ENCODE data around the gene ASF1B.

ASF1B gene

DNA sequence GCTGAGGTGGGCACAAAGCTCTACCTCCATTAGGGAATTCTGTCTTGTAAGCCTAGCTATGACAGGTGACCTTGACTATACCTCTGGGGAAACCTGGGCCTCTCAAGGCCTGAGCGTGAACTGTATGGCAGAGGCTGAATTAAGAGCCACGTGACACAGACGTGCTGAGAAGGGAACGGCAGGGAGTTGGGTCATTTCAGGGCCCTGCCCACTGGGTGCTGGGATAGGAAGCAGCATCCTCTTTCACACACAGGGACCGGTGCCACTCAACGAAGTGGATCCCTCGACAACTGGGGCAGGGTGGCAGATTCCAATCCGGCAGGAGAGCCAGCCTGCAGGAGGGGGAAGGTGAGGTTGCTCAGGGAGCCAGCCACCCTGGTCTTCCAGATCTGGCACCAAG, 9.2 kb downstream of the ASF1B start:
- Mint-ChIP-seq H3K9me3 (no peaks in the 10 kb centered on the region), H3K27ac (no peak overlapping the region), H3K4me1 (peaks cover 6% of the 10 kb centered on the region), H3K4me3 (no peak overlapping the region), H3K27me3 (no peaks in the 10 kb centered on the region)
- no peak for DNase-seq
- ATAC-seq, result no peak

- Mint-ChIP-seq H3K27ac (no peak overlapping the region), H3K9me3 (no peaks in the 10 kb centered on the region), H3K27me3 (no peaks in the 10 kb centered on the region), H3K4me1 (peaks cover 12% of the 10 kb centered on the region), H3K4me3 (no peak overlapping the region)
- DNase-seq (no peak), ATAC-seq (no peak)
Measured at GRCh38 chr19:14122924-14123323, 13.5 kb downstream of the ASF1B start.

- H3K4me1 Mint-ChIP-seq, result peaks cover 28% of the 10 kb centered on the region
- no peaks in the 10 kb centered on the region for H3K9me3 Mint-ChIP-seq
- H3K27ac Mint-ChIP-seq, result no peak overlapping the region
- no peak for ATAC-seq
- no peak for DNase-seq
- H3K27me3 Mint-ChIP-seq, result no peaks in the 10 kb centered on the region
- H3K4me3 Mint-ChIP-seq, result no peak overlapping the region
Measured at GRCh38 chr19:14120497-14120780, 15.9 kb downstream of the ASF1B start.

DNA sequence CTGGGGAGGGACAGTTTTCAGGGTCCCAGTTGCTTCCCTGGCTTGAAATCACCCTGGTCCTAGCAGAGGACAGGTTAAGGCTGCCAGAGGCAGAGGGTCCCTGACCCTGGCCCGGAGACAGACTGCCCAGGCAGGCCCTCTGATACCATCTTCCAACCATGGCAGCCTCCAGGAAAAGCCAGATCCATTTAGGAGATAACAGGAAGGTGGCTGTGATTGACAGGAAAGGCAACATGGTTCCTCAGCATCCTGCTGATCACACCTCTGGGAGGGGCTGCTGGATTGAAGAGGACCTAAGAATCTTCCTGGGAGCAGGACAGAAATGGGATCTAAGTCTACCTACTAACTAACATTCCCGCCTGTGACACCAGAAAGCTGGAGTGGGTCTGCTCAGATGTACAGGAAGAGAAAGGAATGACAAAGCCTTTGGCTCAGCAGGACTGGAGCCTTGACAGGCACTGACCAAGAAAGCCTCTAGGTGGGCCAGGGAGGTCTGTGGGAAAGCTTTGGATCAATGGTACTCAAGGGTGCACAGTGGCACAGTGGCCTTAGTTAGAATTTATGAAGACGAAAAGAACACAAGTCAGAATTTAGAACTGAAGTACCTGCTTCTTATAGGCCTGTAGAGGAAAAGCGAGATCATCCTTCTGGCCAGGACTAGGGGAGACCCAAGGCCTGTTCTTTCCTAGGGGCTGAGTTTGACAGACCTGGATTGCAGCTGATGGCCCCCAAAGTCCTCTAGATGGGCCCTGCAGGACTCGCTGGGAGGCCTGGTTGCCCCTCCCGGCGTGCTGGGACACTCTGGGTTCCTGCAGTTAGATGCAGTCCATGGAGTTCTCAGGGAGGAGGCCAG, 16.5 kb downstream of the ASF1B start:
- no peak for DNase-seq
- Mint-ChIP-seq H3K9me3 (no peaks in the 10 kb centered on the region), H3K4me3 (no peak overlapping the region), H3K27me3 (no peaks in the 10 kb centered on the region), H3K27ac (peak overlapping the region in 1 of 2 donors; percentile 69), H3K4me1 (peaks cover 32% of the 10 kb centered on the region)
- no peak for ATAC-seq

- peak overlapping the region; percentile 96 to 97 for H3K4me3 Mint-ChIP-seq
- peaks cover 40% of the 10 kb centered on the region for H3K4me1 Mint-ChIP-seq
- no peaks in the 10 kb centered on the region for H3K9me3 Mint-ChIP-seq
- no peak for ATAC-seq
- no peak for DNase-seq
- no peak overlapping the region for H3K27ac Mint-ChIP-seq
- H3K27me3 Mint-ChIP-seq, result no peaks in the 10 kb centered on the region
Measured at GRCh38 chr19:14119146-14119545, 17.2 kb downstream of the ASF1B start.

GRCh38 chr19:14118165-14119051, 18.0 kb downstream of the ASF1B start:
- H3K27ac Mint-ChIP-seq, result peak overlapping the region; percentile 84 to 96
- DNase-seq (peak; percentile 26 to 43), ATAC-seq (peak; percentile 1)

DNA sequence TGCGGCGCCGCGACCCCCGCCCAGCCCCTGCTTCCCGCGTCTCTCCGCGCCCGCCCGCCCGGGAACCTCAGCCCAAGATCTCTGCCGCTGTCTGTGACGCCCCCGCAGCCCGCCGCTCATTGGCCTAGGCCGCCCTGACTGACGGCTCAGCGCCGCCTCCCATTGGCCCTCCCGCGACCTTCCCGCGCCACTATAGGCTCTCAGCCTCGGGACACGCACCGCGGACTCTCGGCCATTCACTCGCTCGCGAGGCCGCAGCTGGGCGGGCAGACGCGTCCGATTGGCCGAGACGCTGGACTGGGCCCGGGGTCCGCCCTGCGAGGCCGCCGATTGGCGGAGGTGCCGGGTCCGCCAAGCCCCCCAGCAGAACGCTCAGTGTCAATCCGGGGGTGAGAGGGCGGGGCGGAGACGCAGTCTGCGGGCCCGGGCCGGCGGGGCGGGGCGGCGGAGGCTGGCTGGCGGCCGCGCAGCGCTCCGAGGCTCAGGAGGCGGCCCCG, 18.7 kb downstream of the ASF1B start, which contains the start of gene PRKACA:
Gene PRKACA (minus strand): TSS at position 95 of the 497 bp plus-strand sequence. CDS start 215 bp downstream, outside the sequence.
- ATAC-seq, result peak; percentile 95
- Mint-ChIP-seq H3K27ac (peak within 1 kb of the TSS; percentile 91 to 96), H3K4me3 (peak within 1 kb of the TSS; percentile 96 to 97)

More at GRCh38 chr19:14118165-14119051, 18.0 kb downstream of the ASF1B start:
- H3K4me1 Mint-ChIP-seq, result peaks cover 47% of the 10 kb centered on the region
- peak overlapping the region; percentile 96 to 97 for H3K4me3 Mint-ChIP-seq
- no peaks in the 10 kb centered on the region for H3K27me3 Mint-ChIP-seq
- no peaks in the 10 kb centered on the region for H3K9me3 Mint-ChIP-seq

GRCh38 chr19:14116918-14117578, 19.3 kb downstream of the ASF1B start:
- H3K9me3 Mint-ChIP-seq, result no peaks in the 10 kb centered on the region
- DNase-seq (no peak), ATAC-seq (peak; percentile 16)
- peaks cover 61% of the 10 kb centered on the region for H3K4me1 Mint-ChIP-seq
- peak overlapping the region; percentile 90 to 91 for H3K27ac Mint-ChIP-seq
- no peaks in the 10 kb centered on the region for H3K27me3 Mint-ChIP-seq
- peak overlapping the region; percentile 90 to 92 for H3K4me3 Mint-ChIP-seq

More for the DNA sequence above, 18.7 kb downstream of the ASF1B start, which contains the start of gene PRKACA:
- peak; percentile 99 to 100 for DNase-seq
- Mint-ChIP-seq H3K27me3 (no peaks in the 10 kb centered on the region), H3K9me3 (no peaks in the 10 kb centered on the region), H3K4me1 (peaks cover 54% of the 10 kb centered on the region)

DNA sequence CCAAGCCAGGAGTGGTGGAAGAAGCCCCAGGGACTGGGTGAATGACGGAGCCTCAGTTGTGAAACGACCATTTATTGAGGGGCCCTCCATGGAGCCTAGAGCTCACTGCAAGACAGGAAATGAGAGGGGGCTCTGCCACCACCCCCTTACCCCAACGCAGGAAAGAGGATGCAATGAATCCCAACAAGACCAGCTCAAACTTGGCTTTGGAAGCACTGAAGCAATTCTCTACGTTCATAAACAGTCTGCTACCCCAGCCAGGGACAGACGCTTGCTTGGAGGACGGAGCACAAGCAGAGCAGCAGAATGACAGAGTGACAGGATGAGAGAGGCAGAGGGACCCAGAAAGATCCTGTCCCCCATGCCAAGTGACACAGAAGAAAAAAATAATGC, 19.9 kb downstream of the ASF1B start:
- H3K9me3 Mint-ChIP-seq, result no peaks in the 10 kb centered on the region
- H3K4me1 Mint-ChIP-seq, result peaks cover 66% of the 10 kb centered on the region
- H3K27ac Mint-ChIP-seq, result peak overlapping the region; percentile 90 to 91
- no peaks in the 10 kb centered on the region for H3K27me3 Mint-ChIP-seq
- ATAC-seq (no peak), DNase-seq (no peak)
- peak overlapping the region; percentile 90 to 92 for H3K4me3 Mint-ChIP-seq

GRCh38 chr19:14115756-14116155, 20.6 kb downstream of the ASF1B start:
- DNase-seq, result no peak
- ATAC-seq, result no peak
- H3K27ac Mint-ChIP-seq, result no peak overlapping the region
- H3K9me3 Mint-ChIP-seq, result no peaks in the 10 kb centered on the region
- peak overlapping the region; percentile 90 to 92 for H3K4me3 Mint-ChIP-seq
- no peaks in the 10 kb centered on the region for H3K27me3 Mint-ChIP-seq
- H3K4me1 Mint-ChIP-seq, result peaks cover 69% of the 10 kb centered on the region

- peak; percentile 50 to 61 for DNase-seq
- H3K4me3 Mint-ChIP-seq, result no peak overlapping the region
- no peak for ATAC-seq
- peaks cover 73% of the 10 kb centered on the region for H3K4me1 Mint-ChIP-seq
- no peaks in the 10 kb centered on the region for H3K9me3 Mint-ChIP-seq
- no peak overlapping the region for H3K27ac Mint-ChIP-seq
- H3K27me3 Mint-ChIP-seq, result no peaks in the 10 kb centered on the region
Measured at GRCh38 chr19:14114854-14115253, 21.5 kb downstream of the ASF1B start.

DNA sequence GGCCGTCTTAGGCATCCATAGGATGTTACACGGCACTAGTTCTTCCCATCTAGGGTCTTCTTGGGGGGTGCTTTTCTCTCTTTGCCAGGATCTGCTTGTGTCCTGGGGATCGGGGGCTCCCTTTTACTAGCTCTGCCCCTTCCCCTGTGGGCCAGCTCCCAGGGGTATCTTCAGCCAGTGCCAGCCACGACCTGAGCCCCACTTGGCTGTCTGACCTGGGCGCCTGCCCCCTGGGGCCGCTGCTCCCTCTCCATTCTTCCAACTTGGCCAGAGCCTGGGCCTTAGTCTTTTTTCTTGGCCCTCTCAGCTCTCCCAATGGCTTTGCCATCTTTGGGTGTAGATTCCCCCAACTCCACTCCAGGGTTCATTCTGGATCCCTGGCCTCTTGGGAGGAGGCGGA, 21.9 kb downstream of the ASF1B start:
- ATAC-seq (no peak), DNase-seq (no peak)
- no peaks in the 10 kb centered on the region for H3K27me3 Mint-ChIP-seq
- H3K4me1 Mint-ChIP-seq, result peaks cover 73% of the 10 kb centered on the region
- no peak overlapping the region for H3K27ac Mint-ChIP-seq
- no peaks in the 10 kb centered on the region for H3K9me3 Mint-ChIP-seq
- H3K4me3 Mint-ChIP-seq, result no peak overlapping the region

- Mint-ChIP-seq H3K27ac (no peak overlapping the region), H3K9me3 (no peaks in the 10 kb centered on the region), H3K4me3 (peak overlapping the region; percentile 11 to 53), H3K4me1 (peaks cover 69% of the 10 kb centered on the region), H3K27me3 (no peaks in the 10 kb centered on the region)
- peak; percentile 39 to 51 for DNase-seq
- no peak for ATAC-seq
Measured at GRCh38 chr19:14113762-14114414, 22.5 kb downstream of the ASF1B start.

DNA sequence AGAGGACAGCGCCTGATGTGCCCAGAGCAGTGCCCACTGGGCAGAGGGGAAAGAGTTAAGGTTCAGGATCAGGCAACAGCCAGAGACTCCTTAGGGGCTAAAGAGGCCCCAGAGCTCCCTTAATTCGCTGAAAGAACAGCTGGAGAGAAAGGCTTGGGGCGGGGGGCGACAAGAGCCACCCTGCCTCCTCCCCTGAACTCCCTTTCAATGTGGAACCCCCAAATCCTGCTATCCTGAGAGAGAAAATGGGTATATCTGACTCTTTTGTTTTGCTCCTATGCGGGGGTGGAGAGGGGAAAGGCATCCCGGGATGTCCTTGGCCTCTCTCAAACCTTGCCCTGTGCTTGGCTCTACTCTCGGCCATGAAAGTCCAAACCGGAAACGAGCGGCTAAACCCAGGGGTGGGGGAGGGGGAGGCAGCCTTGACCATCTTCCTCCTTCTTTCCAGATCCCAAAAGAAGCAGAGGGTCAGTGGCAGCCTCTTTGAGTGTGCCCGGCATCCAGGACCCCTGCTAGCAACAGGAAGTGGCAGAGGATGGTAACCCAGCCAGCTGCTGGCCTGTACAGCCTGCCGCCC, 23.5 kb downstream of the ASF1B start:
- H3K27me3 Mint-ChIP-seq, result no peaks in the 10 kb centered on the region
- peaks cover 61% of the 10 kb centered on the region for H3K4me1 Mint-ChIP-seq
- H3K9me3 Mint-ChIP-seq, result no peaks in the 10 kb centered on the region
- peak overlapping the region; percentile 1 to 29 for H3K4me3 Mint-ChIP-seq
- ATAC-seq (no peak), DNase-seq (no peak)
- H3K27ac Mint-ChIP-seq, result no peak overlapping the region
